ENCODE measurements around the gene BPIFB2. TPM values are rescaled to one million over a fixed set of nuclear protein-coding genes. Genes with fewer than 3 reads are reported as not detected.

Gene BPIFB2
- total RNA-seq, 1 experiment from 2014 or later = not detected

DNA sequence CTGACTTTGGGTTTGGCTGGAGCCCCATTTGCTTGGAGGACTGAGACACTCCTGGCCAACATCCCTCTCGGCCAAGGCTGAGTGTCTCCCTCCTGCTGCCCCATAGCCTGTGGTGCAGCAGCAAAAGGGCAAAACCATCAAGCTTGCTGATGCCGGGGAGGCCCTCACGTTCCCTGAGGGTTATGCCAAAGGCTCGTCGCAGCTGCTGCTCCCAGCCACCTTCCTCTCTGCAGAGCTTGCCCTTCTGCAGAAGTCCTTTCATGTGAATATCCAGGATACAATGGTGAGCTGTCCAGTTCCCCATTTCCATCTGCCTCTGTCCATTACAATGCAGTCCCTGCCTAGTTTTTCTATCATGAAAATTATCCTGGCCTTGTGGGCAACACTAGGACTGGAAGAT is 30.0 kb downstream of the BPIFB2 start:
- no peaks in the 10 kb centered on the region for H3K9me3 ChIP-seq (ENCODE audit: control insufficient read depth, insufficient read depth, low read depth, low read length)
- no peak overlapping the region for H3K27ac ChIP-seq (ENCODE audit: low read length)
- intact Hi-C loops (cut with micrococcal nuclease; ENCODE audit: unreplicated experiment) = no loop called here
- no peak for TF ChIP-seq TCF7L2 (IDR thresholded peaks at IDR 0.05; ENCODE audit: low read depth, low read length)
- no peak for TF ChIP-seq POLR2AphosphoS5 (IDR thresholded peaks at IDR 0.05; ENCODE audit: low read depth, low read length)
- no peak for TF ChIP-seq SIN3A (IDR thresholded peaks at IDR 0.05; ENCODE audit: borderline replicate concordance, insufficient read depth, low read depth, low read length)
- no peak for TF ChIP-seq CTCF (IDR thresholded peaks at IDR 0.05)
- no peak for TF ChIP-seq REST (IDR thresholded peaks at IDR 0.05; ENCODE audit: insufficient read depth in 1 of 2, low read depth in 2 of 2, low read length in 1 of 2)
- H3K4me3 ChIP-seq (ENCODE audit: low read depth in 2 of 2, low read length in 2 of 2) = no peak overlapping the region
- DNase-seq (ENCODE audit: low read depth, low spot score) (no peak), ATAC-seq (no peak)
- ChIA-PET CTCF (no interaction called here), POLR2A (no interaction called here)
- peaks cover 6% of the 10 kb centered on the region; the same call in 1 of the 2 replicates for H3K27me3 ChIP-seq (ENCODE audit: control insufficient read depth, insufficient read depth, low read length)
- no peaks in the 10 kb centered on the region for H3K36me3 ChIP-seq (ENCODE audit: control insufficient read depth, insufficient read depth, low read length)
- in situ Hi-C loops (cut with HindIII; ENCODE audit: low pct_unique_long_range_greater_than_20kb, low sequenced_read_pairs) = no loop called here
- BruUV-seq (replicated peaks) = no TSS peak
- no peaks in the 10 kb centered on the region for H3K4me1 ChIP-seq (ENCODE audit: control insufficient read depth, insufficient read depth, low read length)

DNA sequence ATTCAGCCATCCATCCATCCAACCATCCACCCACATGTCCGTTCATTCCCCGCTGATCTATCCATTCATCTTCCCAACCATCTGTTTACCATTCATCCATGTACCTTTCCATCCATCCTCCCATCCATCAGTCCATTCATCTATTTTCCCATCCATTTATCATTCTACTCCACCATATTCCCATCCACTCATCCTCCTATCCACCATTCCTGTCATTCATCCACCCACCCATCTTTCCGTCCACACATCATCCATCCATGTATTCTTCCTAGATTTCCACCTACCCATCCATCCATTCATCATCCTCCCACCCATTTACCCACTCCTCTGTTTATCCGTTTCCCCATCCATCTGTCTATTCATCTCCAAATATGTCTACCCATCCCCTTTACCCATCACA is 30.7 kb downstream of the BPIFB2 start:
- Histone ChIP-seq H3K4me3 (ENCODE audit: low read depth in 2 of 2, low read length in 2 of 2) (no peak overlapping the region), H3K27ac (ENCODE audit: low read length) (no peak overlapping the region), H3K27me3 (ENCODE audit: control insufficient read depth, insufficient read depth, low read length) (peaks cover 6% of the 10 kb centered on the region; the same call in 1 of the 2 replicates), H3K4me1 (ENCODE audit: control insufficient read depth, insufficient read depth, low read length) (no peaks in the 10 kb centered on the region), H3K9me3 (ENCODE audit: control insufficient read depth, insufficient read depth, low read depth, low read length) (no peaks in the 10 kb centered on the region), H3K36me3 (ENCODE audit: control insufficient read depth, insufficient read depth, low read length) (no peaks in the 10 kb centered on the region)
- TF ChIP-seq SIN3A (IDR thresholded peaks at IDR 0.05; ENCODE audit: borderline replicate concordance, insufficient read depth, low read depth, low read length) (no peak), CTCF (IDR thresholded peaks at IDR 0.05) (no peak), REST (IDR thresholded peaks at IDR 0.05; ENCODE audit: insufficient read depth in 1 of 2, low read depth in 2 of 2, low read length in 1 of 2) (no peak), POLR2AphosphoS5 (IDR thresholded peaks at IDR 0.05; ENCODE audit: low read depth, low read length) (no peak), TCF7L2 (IDR thresholded peaks at IDR 0.05; ENCODE audit: low read depth, low read length) (no peak)
- DNase-seq (ENCODE audit: low read depth, low spot score) = no peak
- BruUV-seq (replicated peaks) = no TSS peak
- no peak for ATAC-seq
- intact Hi-C loops (cut with micrococcal nuclease; ENCODE audit: unreplicated experiment) (no loop called here), in situ Hi-C loops (cut with HindIII; ENCODE audit: low pct_unique_long_range_greater_than_20kb, low sequenced_read_pairs) (no loop called here)
- ChIA-PET CTCF (no interaction called here), POLR2A (interaction anchor here (0.7 kb wide), 1 partner anchor 218 kb away, joined by 3 read pairs; no protein-coding TSS in a partner anchor)

All from Panc1 (cell line).